Measurements from ENCODE around the gene TRPV4.

The TRPV4 gene

GRCh38 chr12:109760930-109761921, 72.0 kb downstream of the TRPV4 start:
- DNase-seq (ENCODE audit: low spot score) = no peak

DNA sequence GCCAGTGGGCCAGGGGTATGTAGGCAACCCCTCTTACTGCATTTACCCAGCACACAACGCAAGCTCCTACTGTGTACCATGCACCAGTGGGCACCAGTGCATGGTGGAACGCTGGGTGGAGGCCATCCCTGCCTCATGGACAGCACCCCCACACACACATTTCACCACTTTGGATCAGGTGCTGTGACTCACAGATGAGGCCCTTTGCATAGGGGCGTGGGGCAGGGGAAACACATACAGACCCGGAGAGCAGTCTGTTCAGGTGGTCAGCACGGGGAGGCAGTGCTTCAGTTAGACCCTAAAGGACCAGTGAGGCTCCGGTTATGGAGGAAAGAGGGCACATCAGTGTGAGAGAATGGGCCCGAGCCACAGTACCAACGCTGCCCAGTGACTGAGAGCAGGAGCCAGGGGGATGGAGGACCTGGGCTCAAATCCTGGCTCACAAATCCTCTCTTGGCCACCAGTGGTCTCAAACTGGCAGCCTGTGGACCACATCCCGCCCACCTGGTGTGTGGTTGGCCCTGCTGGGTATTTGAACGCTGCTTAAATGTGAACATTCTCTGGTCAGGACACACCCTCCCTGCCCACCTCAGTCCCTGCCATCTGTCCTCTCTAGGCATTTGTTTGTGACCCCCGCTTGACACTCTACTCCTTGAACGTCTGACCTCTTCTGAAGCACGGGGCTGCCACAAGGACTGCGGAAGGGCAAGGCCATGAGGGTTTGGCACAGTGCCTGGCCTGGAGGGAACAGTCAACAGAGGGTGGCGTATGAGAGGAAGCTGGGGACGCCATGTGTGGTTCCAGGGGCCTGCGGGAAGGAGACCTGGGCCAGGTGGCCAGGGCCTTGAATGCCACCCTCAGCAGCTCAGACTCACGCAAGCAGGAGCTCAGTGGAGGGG, 72.9 kb downstream of the TRPV4 start:
- DNase-seq (ENCODE audit: low spot score) = no peak

DNA sequence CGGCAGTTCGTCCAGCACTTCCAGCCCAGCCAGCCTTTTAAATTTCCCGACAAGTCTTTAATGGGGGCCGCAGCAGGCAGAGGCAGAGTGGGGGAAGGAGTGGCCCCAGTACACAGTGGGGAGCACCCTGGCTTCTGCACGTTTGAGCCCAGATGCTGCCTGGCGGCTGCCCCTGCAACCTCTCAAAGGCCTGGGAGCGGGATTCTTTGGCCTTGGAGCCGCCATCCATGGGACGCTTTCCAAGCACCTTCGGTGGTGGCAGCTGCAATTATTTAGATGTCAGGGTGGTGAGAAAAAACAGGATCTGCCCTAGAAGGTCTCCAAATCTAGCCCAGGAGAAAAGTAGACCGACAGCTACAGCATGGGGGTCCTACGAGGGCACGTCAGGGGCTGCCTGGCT, 73.6 kb downstream of the TRPV4 start:
- no peak for DNase-seq (ENCODE audit: low spot score)

DNA sequence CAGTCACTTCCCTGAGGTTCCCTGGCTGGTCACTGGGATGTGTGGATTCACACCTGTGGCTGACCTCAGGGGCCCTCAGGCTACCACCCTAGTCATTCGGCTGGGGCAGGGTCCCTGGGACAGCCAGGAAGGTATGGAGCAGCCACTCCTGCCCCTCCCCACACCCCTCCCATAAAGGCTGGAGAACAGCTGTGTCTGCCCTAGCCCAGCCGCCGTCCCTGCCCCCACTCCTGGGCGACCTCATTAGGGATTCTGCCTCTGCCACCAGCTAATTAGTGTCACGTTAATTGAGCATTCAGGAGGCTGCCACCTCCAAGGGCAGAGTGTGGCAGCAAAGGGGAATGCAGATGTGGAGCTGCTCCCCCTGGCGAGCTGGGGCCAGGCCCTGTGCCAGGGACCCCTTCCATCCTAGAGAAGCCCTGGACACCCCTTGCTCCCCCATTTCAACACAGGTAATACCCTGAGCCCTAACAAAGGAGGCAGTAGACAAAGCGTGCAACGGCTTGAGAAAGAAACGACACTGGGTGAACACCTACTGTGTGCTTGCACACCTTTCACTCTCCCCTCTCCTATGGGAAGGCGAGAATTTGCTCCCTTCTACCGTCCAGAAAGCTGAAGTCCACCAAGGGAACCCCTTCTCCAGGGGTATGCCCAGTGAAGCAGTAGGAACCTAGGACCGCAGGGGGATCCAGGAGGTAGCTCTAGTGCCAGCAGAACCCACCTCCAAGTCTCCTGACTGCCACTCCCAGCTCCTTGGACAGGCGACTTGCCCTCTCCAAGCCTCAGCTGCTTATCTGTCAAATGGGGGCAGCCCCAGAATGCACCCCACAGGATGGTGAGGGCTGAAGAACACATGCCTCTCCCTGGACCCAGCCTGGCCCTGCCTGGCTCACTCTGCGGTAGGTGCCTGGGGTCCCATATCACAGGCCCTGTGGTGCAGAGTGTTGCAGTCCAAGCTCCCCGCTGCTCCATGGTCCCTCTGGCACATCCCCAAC, 74.5 kb downstream of the TRPV4 start:
- no peak for DNase-seq (ENCODE audit: low spot score)

GRCh38 chr12:109757671-109758265, 75.4 kb downstream of the TRPV4 start:
- no peak for DNase-seq (ENCODE audit: low spot score)

- DNase-seq (ENCODE audit: low spot score) = no peak
These were observed 76.7 kb downstream of the TRPV4 start for GRCh38 chr12:109756457-109756856.

DNA sequence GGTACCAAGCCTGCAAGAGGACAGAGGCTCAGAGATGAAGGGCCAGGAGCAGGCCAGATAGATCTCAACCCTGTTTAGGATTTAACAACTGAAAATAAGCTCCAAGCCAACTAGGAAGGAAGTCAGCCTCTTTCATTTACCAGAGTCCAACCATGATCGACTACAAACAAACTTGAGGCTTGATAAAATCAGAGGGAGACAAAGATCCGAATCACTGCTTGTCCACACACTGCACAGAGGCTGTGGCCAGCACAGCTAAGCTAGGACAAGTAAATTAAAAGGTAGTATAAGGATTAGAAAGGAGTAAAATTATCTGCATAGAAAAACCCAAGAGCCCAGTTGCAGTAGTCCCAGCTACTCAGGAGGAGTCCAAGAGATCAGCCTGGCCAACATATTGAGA, 79.2 kb downstream of the TRPV4 start:
- DNase-seq (ENCODE audit: low spot score) = no peak

GRCh38 chr12:109753054-109753401, 80.2 kb downstream of the TRPV4 start:
- DNase-seq (ENCODE audit: low spot score) = no peak

DNA sequence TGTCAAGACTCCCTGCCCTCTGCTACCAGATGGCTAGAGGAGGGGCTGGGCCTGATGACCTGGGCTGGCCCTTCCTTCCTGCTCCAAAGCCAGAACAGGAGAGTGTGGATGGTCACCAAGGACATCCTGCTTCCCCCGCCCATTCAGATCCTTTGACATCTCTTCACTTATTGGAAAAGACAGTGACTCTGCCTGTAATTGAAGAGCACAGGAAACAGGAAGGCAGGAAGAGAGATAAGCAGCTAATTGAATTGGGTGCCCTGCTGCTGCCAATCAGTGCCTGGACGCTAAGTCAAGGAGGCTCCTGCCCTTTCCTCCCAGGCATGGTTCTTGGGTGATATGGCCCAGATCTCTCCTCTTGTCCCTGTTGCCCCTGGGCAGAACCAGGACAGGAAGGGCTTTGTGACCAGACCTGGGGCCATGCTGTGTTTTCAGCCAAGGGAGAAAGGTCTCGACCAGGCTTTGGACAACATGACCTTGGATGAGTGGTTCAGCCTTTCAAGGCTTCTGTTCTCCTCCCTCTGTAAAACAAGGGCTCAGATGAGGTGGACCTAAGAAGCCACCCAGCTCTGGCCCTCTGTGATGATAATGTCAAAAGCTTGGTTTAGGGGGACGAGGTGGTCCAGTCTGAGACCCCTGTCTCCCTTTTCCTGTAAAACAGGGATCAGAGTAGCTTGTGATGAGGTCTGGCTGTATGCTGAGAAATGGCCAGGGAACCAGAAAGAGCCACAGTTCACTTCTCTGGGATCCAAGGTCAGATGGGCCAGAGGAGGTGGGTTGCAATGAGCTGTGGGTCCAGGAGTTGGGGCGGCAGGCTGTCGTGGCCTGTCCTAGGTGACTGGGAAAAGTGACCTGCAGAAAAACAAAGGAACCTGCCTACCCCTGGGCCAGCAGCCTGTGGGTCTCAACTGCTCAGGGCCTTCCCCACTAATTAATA, 80.8 kb downstream of the TRPV4 start:
- DNase-seq (ENCODE audit: low spot score) = no peak

GRCh38 chr12:109744986-109745942, 87.9 kb downstream of the TRPV4 start:
- DNase-seq (ENCODE audit: low spot score) = no peak

- no peak for DNase-seq (ENCODE audit: low spot score)
These were observed 89.2 kb downstream of the TRPV4 start for GRCh38 chr12:109744026-109744425.

GRCh38 chr12:109743076-109743910, 89.9 kb downstream of the TRPV4 start:
- no peak for DNase-seq (ENCODE audit: low spot score)

DNA sequence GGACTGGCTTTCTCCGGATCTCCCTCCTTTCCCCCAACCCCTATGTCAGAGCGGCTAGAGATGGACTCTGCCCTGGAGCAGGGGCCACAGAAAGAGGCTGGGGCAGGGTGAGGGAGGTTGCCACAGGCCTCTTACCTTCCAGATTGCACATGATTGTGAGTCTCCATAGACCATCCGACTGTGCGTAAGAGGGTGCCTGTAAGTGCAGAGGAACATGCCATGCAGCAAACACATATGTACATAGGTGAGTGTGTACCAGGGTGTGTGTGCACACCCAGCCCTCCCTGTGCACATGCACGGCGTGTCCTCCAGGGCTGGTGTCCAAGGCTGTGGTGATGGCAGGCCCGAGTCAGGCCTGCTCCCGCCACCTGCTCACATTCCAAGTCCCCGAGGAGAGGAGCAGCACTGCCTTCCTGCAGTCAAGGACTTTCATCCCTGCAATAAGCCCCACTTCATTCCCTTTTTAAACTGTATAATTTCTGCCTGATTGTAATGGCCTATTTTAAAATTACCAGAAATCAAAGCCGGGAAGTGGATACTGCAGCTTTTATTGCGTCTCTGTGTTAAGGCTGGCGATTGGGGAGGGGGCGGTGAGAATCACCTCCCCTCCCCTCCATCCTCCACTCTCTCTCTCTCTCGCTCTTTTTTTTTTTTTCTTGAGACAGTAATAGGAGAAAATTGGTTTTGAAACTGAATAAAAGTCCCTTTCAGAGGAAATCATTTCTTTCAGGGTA, 91.1 kb downstream of the TRPV4 start:
- no peak for DNase-seq (ENCODE audit: low spot score)

DNA sequence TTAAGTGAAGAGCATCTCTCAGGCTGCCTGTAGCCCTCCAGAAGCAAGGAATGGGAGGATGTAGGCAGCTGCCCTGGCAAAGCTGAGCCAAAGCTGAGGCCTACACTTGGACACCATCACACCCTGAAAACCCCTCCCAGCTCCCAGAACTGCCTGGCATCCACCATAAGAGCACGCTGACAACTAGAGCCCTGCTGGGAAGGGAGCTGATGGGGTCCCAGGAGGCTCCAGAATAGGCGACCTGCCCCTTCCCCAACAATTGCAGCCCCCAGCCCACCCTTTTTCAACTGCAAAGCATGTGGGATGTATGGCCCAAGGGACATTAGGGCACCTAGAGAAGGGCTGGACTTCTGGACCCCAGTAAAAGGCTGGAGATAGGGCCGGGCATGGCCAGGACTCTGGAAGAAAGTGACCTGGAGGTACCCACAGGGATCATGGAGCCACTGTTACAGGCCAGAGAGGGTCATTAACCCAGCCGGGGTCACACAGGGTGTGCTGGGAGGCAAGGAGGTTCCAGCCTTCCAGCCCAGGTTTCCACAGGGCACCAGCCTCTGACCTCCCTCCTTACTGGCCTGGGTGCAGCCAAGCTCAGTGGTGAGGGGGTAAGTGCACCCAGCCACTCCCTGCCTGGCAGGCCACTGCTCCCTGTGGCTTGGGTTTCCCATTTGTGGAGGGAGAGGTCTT, 91.8 kb downstream of the TRPV4 start:
- DNase-seq (ENCODE audit: low spot score) = no peak

DNA sequence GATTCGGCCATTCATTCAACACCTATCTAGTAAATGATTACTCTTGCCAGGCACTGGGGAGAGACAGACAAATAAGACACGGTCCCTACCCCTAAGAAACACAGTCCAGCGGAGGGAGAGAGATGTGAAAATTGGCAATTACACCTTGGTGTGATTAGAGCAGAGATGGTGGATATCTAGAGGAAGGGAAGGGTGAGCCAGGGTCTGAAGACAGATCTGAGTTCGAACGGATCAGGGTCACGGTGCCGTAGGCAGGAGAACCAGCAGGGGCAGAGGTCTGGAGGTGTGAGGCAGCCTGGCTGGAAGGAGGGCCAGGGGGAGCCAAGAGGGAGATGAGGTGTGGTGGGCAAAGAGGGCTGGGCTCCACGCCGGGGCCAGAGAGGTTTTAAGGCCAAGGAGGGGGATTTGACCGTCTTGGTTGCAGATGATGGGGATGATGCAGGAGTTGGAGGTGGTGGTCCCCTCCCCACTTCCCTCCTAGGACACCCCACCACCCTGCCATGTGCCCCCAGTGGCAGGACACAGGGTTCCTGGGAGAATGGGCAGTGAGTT, 92.4 kb downstream of the TRPV4 start:
- DNase-seq (ENCODE audit: low spot score) = no peak

Data from hematopoietic multipotent progenitor cell treated with erythropoietin and hydrocortisone succinate and interleukin-3 and kit ligand, for 15 days (in vitro differentiated cells).